H1 (cell line): ENCODE measurements around the gene EFCAB6. TPM values are rescaled to one million over a fixed set of nuclear protein-coding genes. Genes with fewer than 3 reads are reported as not detected.

Experiments
- CTCF ChIA-PET: fragments of 300-600 bp; sonication (Branson Sonifier 250); formaldehyde crosslinking; loops from one replicate; lab custom pipeline; 2021; ENCODE audit not compliant: partially characterized antibody; lab: Charles Lee
- POLR2A ChIA-PET: fragments of 300-600 bp; sonication (Branson Sonifier 250); formaldehyde crosslinking; loops from one replicate; lab custom pipeline; 2021; ENCODE audit warnings: inconsistent platforms; ENCODE audit not compliant: partially characterized antibody; lab: Charles Lee
- DNase-seq, 2 experiments: peaks; one replicate each; pipeline versions ENCODE4 v3.0.0 to v3.0.0-alpha.2; 2010 to 2022; ENCODE audit warnings: low spot score in 2 of 2, low read depth in 1 of 2, mixed read lengths in 1 of 2
- FAIRE-seq: peaks from 2 replicates; lab custom pipeline; 2011; peaks lifted over from hg19 to GRCh38; lab: Jason Lieb, UNC
- H2AFZ ChIP-seq: 2 replicates; pipeline ENCODE4 v1.8.1; 2012; ENCODE audit warnings: low read length, inconsistent platforms
- H2AK5ac ChIP-seq: 2 replicates; pipeline ENCODE4 v1.6.1; 2013; ENCODE audit warnings: low read depth, low read length
- H2BK120ac ChIP-seq: replicated peaks from 2 replicates; pipeline ENCODE3; 2013; ENCODE audit warnings: low read depth, low read length, inconsistent platforms
- H2BK12ac ChIP-seq: 2 replicates; pipeline ENCODE4 v1.6.1; 2013; ENCODE audit warnings: low read depth, low read length
- H2BK15ac ChIP-seq: 2 replicates; pipeline ENCODE4 v1.6.1; 2013; ENCODE audit warnings: low read length
- H2BK20ac ChIP-seq: 2 replicates; pipeline ENCODE4 v1.6.1; 2013; ENCODE audit warnings: low read length
- H2BK5ac ChIP-seq: 2 replicates; pipeline ENCODE4 v1.6.1; 2013; ENCODE audit warnings: low read depth, low read length
- H3K14ac ChIP-seq: 2 replicates; pipeline ENCODE4 v1.6.1; 2013; ENCODE audit warnings: inconsistent platforms; ENCODE audit not compliant: insufficient read length
- H3K18ac ChIP-seq: 2 replicates; pipeline ENCODE4 v1.6.1; 2013; ENCODE audit warnings: low read length; ENCODE audit errors: extremely low read depth
- H3K23ac ChIP-seq: 2 replicates; pipeline ENCODE4 v1.6.1; 2013; ENCODE audit warnings: inconsistent platforms; ENCODE audit not compliant: insufficient read length
- H3K23me2 ChIP-seq: 2 replicates; pipeline ENCODE4 v1.6.1; 2013; ENCODE audit warnings: low read depth, low read length
- H3K27ac ChIP-seq: 2 replicates; pipeline ENCODE4 v1.6.1; 2011; ENCODE audit warnings: low read depth, low read length, inconsistent platforms
- H3K27me3 ChIP-seq, 4 experiments: replicated peaks in 1 of 4; 1 replicate in 1 of 4; 2 replicates in 3 of 4; pipeline versions ENCODE4 v1.6.1 to v1.8.1; 2011 to 2013; ENCODE audit warnings: low read length in 3 of 4, mild to moderate bottlenecking in 3 of 4, inconsistent platforms in 2 of 4, mixed read lengths in 2 of 4, moderate library complexity in 1 of 4; ENCODE audit not compliant: control insufficient read depth in 3 of 4, insufficient read depth in 3 of 4; ENCODE audit errors: extremely low read depth in 1 of 4
- H3K36me3 ChIP-seq, 4 experiments: 2 replicates each; pipeline versions ENCODE4 v1.6.1 to v1.8.1; 2011 to 2013; ENCODE audit warnings: mild to moderate bottlenecking in 4 of 4, low read length in 3 of 4, moderate library complexity in 2 of 4, control low read depth in 1 of 4, inconsistent platforms in 1 of 4; ENCODE audit not compliant: insufficient read depth in 4 of 4, control insufficient read depth in 2 of 4
- H3K4ac ChIP-seq: replicated peaks from 2 replicates; pipeline ENCODE3; 2013; ENCODE audit warnings: low read length, low read depth, mixed read lengths, inconsistent platforms; ENCODE audit not compliant: insufficient read length
- H3K4me1 ChIP-seq, 4 experiments: replicated peaks in 1 of 4; 1 replicate in 1 of 4; 2 replicates in 3 of 4; pipeline versions ENCODE4 v1.6.1 to v1.8.1; 2011 to 2013; ENCODE audit warnings: low read length in 3 of 4, inconsistent platforms in 2 of 4, mixed read lengths in 1 of 4; ENCODE audit not compliant: insufficient read depth in 4 of 4, control insufficient read depth in 3 of 4
- H3K4me2 ChIP-seq, 2 experiments: 2 replicates each; pipeline versions ENCODE4 v1.6.1 to v1.8.1; 2011 to 2013; ENCODE audit warnings: low read depth in 2 of 2, low read length in 2 of 2, control low read depth in 1 of 2, inconsistent platforms in 1 of 2, mild to moderate bottlenecking in 1 of 2; ENCODE audit not compliant: insufficient read depth in 1 of 2
- H3K4me3 ChIP-seq, 4 experiments: fragments of 200-600, 300-600 bp in 1 of 4; sonication (generic), shearing (Covaris generic), sonication (Bioruptor Twin) in 1 of 4; 2 replicates each; pipeline versions ENCODE4 v1.5.1 to v1.8.1; 2011 to 2016; ENCODE audit warnings: low read length in 4 of 4, low read depth in 3 of 4, control low read depth in 2 of 4, inconsistent platforms in 2 of 4, mild to moderate bottlenecking in 2 of 4, mixed read lengths in 1 of 4, moderate library complexity in 1 of 4; ENCODE audit not compliant: insufficient read depth in 2 of 4; ENCODE audit errors: extremely low read depth in 1 of 4
- H3K56ac ChIP-seq: replicated peaks from 2 replicates; pipeline ENCODE3; 2013; ENCODE audit warnings: low read depth, mild to moderate bottlenecking, mixed read lengths, low read length, inconsistent platforms; ENCODE audit not compliant: insufficient read length
- H3K79me1 ChIP-seq: 2 replicates; pipeline ENCODE4 v1.6.1; 2013; ENCODE audit warnings: low read depth, low read length, control low read depth
- H3K79me2 ChIP-seq, 2 experiments: 2 replicates each; pipeline versions ENCODE4 v1.6.1 to v1.8.1; 2012 to 2013; ENCODE audit warnings: low read length in 2 of 2, mild to moderate bottlenecking in 2 of 2, inconsistent platforms in 1 of 2; ENCODE audit not compliant: insufficient read depth in 2 of 2, control insufficient read depth in 1 of 2
- H3K9ac ChIP-seq, 4 experiments: replicated peaks in 1 of 4; 1 replicate in 1 of 4; 2 replicates in 3 of 4; pipeline versions ENCODE4 v1.6.1 to v1.8.1; 2011 to 2013; ENCODE audit warnings: low read depth in 3 of 4, low read length in 3 of 4, control low read depth in 2 of 4, mild to moderate bottlenecking in 2 of 4, moderate library complexity in 2 of 4, inconsistent platforms in 1 of 4; ENCODE audit errors: extremely low read depth in 1 of 4
- H3K9me3 ChIP-seq, 2 experiments: 2 replicates each; pipeline versions ENCODE4 v1.6.1 to v1.8.1; 2012 to 2013; ENCODE audit warnings: mild to moderate bottlenecking in 2 of 2, moderate library complexity in 2 of 2, control low read depth in 1 of 2, inconsistent platforms in 1 of 2, low read depth in 1 of 2, low read length in 1 of 2, mixed read lengths in 1 of 2; ENCODE audit not compliant: insufficient read depth in 2 of 2
- H4K20me1 ChIP-seq, 2 experiments: replicated peaks in 1 of 2; 2 replicates each; pipeline versions ENCODE3 to v1.8.1; 2011 to 2013; ENCODE audit warnings: inconsistent platforms in 2 of 2, low read length in 2 of 2, mild to moderate bottlenecking in 1 of 2; ENCODE audit not compliant: insufficient read depth in 2 of 2, control insufficient read depth in 1 of 2
- H4K5ac ChIP-seq: 2 replicates; pipeline ENCODE4 v1.6.1; 2013; ENCODE audit warnings: low read length, low read depth, mixed read lengths, inconsistent platforms; ENCODE audit not compliant: insufficient read length
- H4K8ac ChIP-seq: 2 replicates; pipeline ENCODE4 v1.8.0; 2013; ENCODE audit warnings: mild to moderate bottlenecking, moderate library complexity, low read length, inconsistent platforms; ENCODE audit not compliant: insufficient read depth; ENCODE audit errors: extremely low read depth
- H4K91ac ChIP-seq: replicated peaks from 2 replicates; pipeline ENCODE3; 2013; ENCODE audit warnings: low read length, mixed read lengths, inconsistent platforms; ENCODE audit not compliant: insufficient read length
- ASH2L ChIP-seq: fragments of 200-600, 300-600 bp; sonication (generic); IDR thresholded peaks from one replicate; pipeline ENCODE4 v1.7.1; 2017; ENCODE audit warnings: low read length
- FOSL1 ChIP-seq: IDR thresholded peaks from 2 replicates; pipeline ENCODE4 v1.6.1; 2011; ENCODE audit warnings: mild to moderate bottlenecking, low read depth, low read length, moderate library complexity; ENCODE audit not compliant: insufficient read depth
- HDAC2 ChIP-seq, 2 experiments: fragments of 300-600 bp in 1 of 2; sonication (generic) in 1 of 2; IDR thresholded peaks; 2 replicates each; pipeline ENCODE4 v1.6.1; 2011 to 2012; ENCODE audit warnings: low read depth in 2 of 2, low read length in 2 of 2, mild to moderate bottlenecking in 2 of 2, moderate library complexity in 2 of 2, borderline replicate concordance in 1 of 2, inconsistent platforms in 1 of 2
- NANOG ChIP-seq: IDR thresholded peaks from 2 replicates; pipeline ENCODE4 v1.6.1; 2011; ENCODE audit warnings: low read length, low read depth, mild to moderate bottlenecking, inconsistent platforms; ENCODE audit not compliant: insufficient read depth, poor library complexity, severe bottlenecking
- NRF1 ChIP-seq: IDR thresholded peaks from 2 replicates; pipeline ENCODE4 v1.6.1; 2011; ENCODE audit warnings: mild to moderate bottlenecking, low read depth, low read length, improper control_type of control experiment
- POLR2A ChIP-seq, 2 experiments: IDR thresholded peaks; 1 replicate in 1 of 2; 2 replicates in 1 of 2; pipeline ENCODE4 v1.6.1; 2011; ENCODE audit warnings: low read depth in 2 of 2, low read length in 2 of 2, mild to moderate bottlenecking in 2 of 2; ENCODE audit errors: control extremely low read depth in 1 of 2
- SAP30 ChIP-seq: fragments of 300-600 bp; sonication (generic); IDR thresholded peaks from 2 replicates; pipeline ENCODE4 v1.7.1; 2012; ENCODE audit warnings: low read length, moderate library complexity, mild to moderate bottlenecking, inconsistent platforms; ENCODE audit not compliant: insufficient read depth, insufficient replicate concordance
- TAF1 ChIP-seq: IDR thresholded peaks from 2 replicates; pipeline ENCODE4 v1.6.1; 2011; ENCODE audit warnings: mild to moderate bottlenecking, low read depth, low read length
- TAF7 ChIP-seq: optimal IDR thresholded peaks from 2 replicates; pipeline ENCODE3; 2011; ENCODE audit warnings: low read depth, mild to moderate bottlenecking, inconsistent platforms, low read length, moderate library complexity, borderline replicate concordance
- TBP ChIP-seq: IDR thresholded peaks from 2 replicates; pipeline ENCODE4 v1.6.1; 2011; ENCODE audit warnings: low read depth, low read length, improper control_type of control experiment
- TCF12 ChIP-seq: IDR thresholded peaks from 2 replicates; pipeline ENCODE4 v1.6.1; 2011; ENCODE audit warnings: low read depth, mild to moderate bottlenecking, low read length
- TEAD4 ChIP-seq: IDR thresholded peaks from 2 replicates; pipeline ENCODE4 v1.6.1; 2012; ENCODE audit warnings: low read depth, low read length, inconsistent platforms, mixed read lengths
- WGBS, 2 experiments: shearing (Covaris generic) in 1 of 2; methylation state at CpG; one replicate each; pipeline versions ENCODE4 v1.1.6 to v1.1.7; 2013 to 2015; ENCODE audit warnings: low lambda C conversion rate in 2 of 2, mixed read lengths in 2 of 2, inconsistent platforms in 1 of 2, low coverage in 1 of 2, missing lambda C conversion rate in 1 of 2; ENCODE audit not compliant: insufficient replicate concordance in 2 of 2, insufficient coverage in 1 of 2, insufficient read length in 1 of 2; ENCODE audit errors: extremely low coverage in 1 of 2, missing lambda C conversion rate in 1 of 2; 5-methylcytosine and 5-hydroxymethylcytosine counted together
- polyA plus RNA-seq, 7 experiments: library from polyadenylated mRNA; depleted of rRNA in 3 of 7; stranded (reverse) in 5 of 7; unstranded in 2 of 7; fragments of >200 nt in 5 of 7; fragments of 200-250 nt in 2 of 7; gene quantifications; 1 replicate in 5 of 7; 2 replicates in 1 of 7; 4 replicates in 1 of 7; pipeline versions ENCODE4 v1.2.1 to v1.2.3, GENCODE V29; 2011 to 2013; ENCODE audit warnings: missing spikeins in 2 of 7, mixed read lengths in 2 of 7
- total RNA-seq: library from RNA; stranded (reverse); fragmentation: NEBNext Ultra II Directional; extraction: Animal tissue kit (Norgen Biotek cat#: 25700); gene quantifications from 2 replicates; pipeline ENCODE4 v1.2.1, GENCODE V29; 2021
- TF ChIP-seq, protein P1 (sequence below): IDR thresholded peaks from 2 replicates; pipeline ENCODE4 v1.6.1; 2012; ENCODE audit warnings: inconsistent platforms

EFCAB6 gene
- total and polyA plus RNA-seq, 2 of the 8 experiments (the other 6 are each of a cell fraction or from before 2014, with no cell fraction given) = 0.32 to 1.7 TPM

DNA sequence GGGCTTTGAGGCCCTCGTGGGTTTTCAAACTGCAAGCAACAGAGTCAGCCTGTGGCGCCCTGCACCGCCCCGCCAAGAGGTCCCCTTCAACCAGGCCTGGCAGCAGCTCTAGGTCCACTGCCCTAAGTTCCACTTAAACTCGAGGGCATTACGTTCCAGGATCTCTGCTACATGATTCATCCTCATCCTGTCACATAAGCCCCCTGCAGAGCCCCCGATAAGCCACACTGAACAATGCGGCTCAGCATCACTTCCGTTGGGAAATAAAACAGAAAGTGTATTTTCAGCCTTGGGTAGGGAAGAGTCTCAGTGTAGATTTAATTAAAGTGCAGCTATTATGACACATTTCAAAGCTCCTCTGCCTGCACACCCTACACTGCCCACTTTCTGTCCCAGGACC lies 25.6 kb upstream of the EFCAB6 start:
- Histone ChIP-seq H2BK12ac (no peak overlapping the region), H4K5ac (no peak overlapping the region), H3K23ac (no peak overlapping the region), H4K20me1 (peaks cover 8 to 15% of the 10 kb centered on the region in 2 experiments), H4K91ac (no peak overlapping the region), H3K14ac (no peak overlapping the region), H3K4me2 (no peak overlapping the region), H3K4me1 (0 out of 7 replicates have a peak, but pooled peaks cover 0 to 3% (median 0%) of the 10 kb centered on the region in 4 experiments), H3K4ac (no peak overlapping the region), H3K9ac (no peak overlapping the region), H3K9me3 (no peaks in the 10 kb centered on the region), H3K79me2 (peaks cover 0 to 7% of the 10 kb centered on the region in 2 experiments; a peak in 1 of 4 replicates), H4K8ac (no peak overlapping the region), H2AFZ (no peak overlapping the region), H3K79me1 (peaks cover 22% of the 10 kb centered on the region; the same call in 1 of the 2 replicates), H2BK5ac (no peak overlapping the region), H3K18ac (no peak overlapping the region), H2BK20ac (no peak overlapping the region), H2BK120ac (no peak overlapping the region), H3K27me3 (no peaks in the 10 kb centered on the region), H3K23me2 (no peaks in the 10 kb centered on the region), H3K27ac (no peak overlapping the region), H3K4me3 (no peak overlapping the region), H2AK5ac (no peak overlapping the region), H2BK15ac (no peak overlapping the region), H3K56ac (no peak overlapping the region), H3K36me3 (peaks cover 0 to 11% (median 1%) of the 10 kb centered on the region in 4 experiments; a peak in 5 of 8 replicates)
- FAIRE-seq (no peak), DNase-seq (no peak)
- 88% methylated on average over 9 of the region's 9 CpGs; no CpG with 5 or more reads in 1 of the 2 experiments for WGBS, 2 experiments
- CTCF ChIA-PET = interaction anchor here (0.9 to 2.0 kb wide), 6 partner anchors 9 to 89 kb away, joined by 3 to 8 read pairs (median 4); no protein-coding TSS in a partner anchor
- POLR2A ChIA-PET = interaction anchor here (0.6 kb wide), 1 partner anchor 30 kb away, joined by 3 read pairs; no protein-coding TSS in a partner anchor
- TF ChIP-seq POLR2A (IDR thresholded peaks at IDR 0.05; ENCODE audit: control extremely low read depth in 1 of 2, low read depth in 2 of 2, low read length in 2 of 2) (no peak), TEAD4 (no peak), NRF1 (no peak), ASH2L (no peak), SAP30 (no peak), HDAC2 (IDR thresholded peaks at IDR 0.05; ENCODE audit: borderline replicate concordance in 1 of 2, low read depth in 2 of 2, low read length in 2 of 2) (no peak), TAF7 (no peak), FOSL1 (no peak), TAF1 (no peak), NANOG (no peak), TCF12 (no peak), TBP (no peak)
- TF ChIP-seq, protein P1, sequence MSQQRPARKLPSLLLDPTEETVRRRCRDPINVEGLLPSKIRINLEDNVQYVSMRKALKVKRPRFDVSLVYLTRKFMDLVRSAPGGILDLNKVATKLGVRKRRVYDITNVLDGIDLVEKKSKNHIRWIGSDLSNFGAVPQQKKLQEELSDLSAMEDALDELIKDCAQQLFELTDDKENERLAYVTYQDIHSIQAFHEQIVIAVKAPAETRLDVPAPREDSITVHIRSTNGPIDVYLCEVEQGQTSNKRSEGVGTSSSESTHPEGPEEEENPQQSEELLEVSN = no peak
